HepG2 (cell line): ENCODE data around the gene DDIT4. TPM values are rescaled to one million over a fixed set of nuclear protein-coding genes. Genes with fewer than 3 reads are reported as not detected.

Source experiments
- DNMT3B ChIP-seq: conservative IDR thresholded peaks from 2 replicates; pipeline ENCODE4 v1.6.1; 2016; ENCODE audit warnings: missing biosample characterization, control low read depth
- GFI1 ChIP-seq: sonication (generic); formaldehyde crosslinking; IDR thresholded peaks from 2 replicates; pipeline ENCODE4 v1.5.0; 2020; ENCODE audit warnings: missing genetic modification reagents, mild to moderate bottlenecking, borderline replicate concordance
- KDM3A ChIP-seq: IDR thresholded peaks from 2 replicates; pipeline ENCODE4 v1.6.1; 2018; ENCODE audit warnings: low read depth, missing compliant biosample characterization
- KDM5A ChIP-seq: fragments of 200-600 bp; sonication (generic); IDR thresholded peaks from 2 replicates; pipeline ENCODE4 v1.7.0; 2018; ENCODE audit warnings: antibody characterized with exemption, mild to moderate bottlenecking, low read length, borderline replicate concordance
- SATB2 ChIP-seq: sonication (generic); formaldehyde crosslinking; IDR thresholded peaks from 2 replicates; pipeline ENCODE4 v1.5.0; 2020; ENCODE audit warnings: missing genetic modification reagents
- SMAD3 ChIP-seq: sonication (generic); formaldehyde crosslinking; IDR thresholded peaks from 2 replicates; pipeline ENCODE4 v1.4.0; 2020; ENCODE audit warnings: missing genetic modification reagents
- ZBTB8A ChIP-seq: sonication (generic); formaldehyde crosslinking; IDR thresholded peaks from 2 replicates; pipeline ENCODE4 v1.4.0; 2020; ENCODE audit warnings: mild to moderate bottlenecking, low read depth, missing genetic modification reagents, borderline replicate concordance
- ZNF225 ChIP-seq: sonication (generic); formaldehyde crosslinking; IDR thresholded peaks from 2 replicates; pipeline ENCODE4 v1.4.0; 2020; ENCODE audit warnings: mild to moderate bottlenecking, missing genetic modification reagents
- ZNF3 ChIP-seq: IDR thresholded peaks from 2 replicates; pipeline ENCODE4 v1.7.0; 2017; ENCODE audit warnings: inconsistent platforms
- ZNF430 ChIP-seq: sonication (generic); formaldehyde crosslinking; IDR thresholded peaks from 2 replicates; pipeline ENCODE4 v1.9.0; 2021; ENCODE audit warnings: mild to moderate bottlenecking, missing genetic modification reagents
- ZNF616 ChIP-seq: sonication (generic); formaldehyde crosslinking; IDR thresholded peaks from 2 replicates; pipeline ENCODE4 v1.5.0; 2020; ENCODE audit warnings: low read depth, mild to moderate bottlenecking, missing genetic modification reagents
- ZNF720 ChIP-seq: sonication (generic); formaldehyde crosslinking; IDR thresholded peaks from 2 replicates; pipeline ENCODE4 v1.4.0; 2020; ENCODE audit warnings: missing genetic modification reagents
- ZNF777 ChIP-seq: sonication (generic); formaldehyde crosslinking; IDR thresholded peaks from 2 replicates; pipeline ENCODE4 v1.4.0; 2020; ENCODE audit warnings: missing genetic modification reagents
- polyA plus RNA-seq, 8 experiments: library from polyadenylated mRNA; depleted of rRNA in 3 of 8; stranded (reverse) in 7 of 8; unstranded in 1 of 8; fragments of >200 nt; fragmentation: Illumina TruSeq in 4 of 8; extraction: Trizol in 4 of 8; gene quantifications; 2 replicates each; pipeline versions ENCODE4 v1.2.1 to v1.2.3, GENCODE V29; 2011 to 2016; ENCODE audit warnings: low read depth in 4 of 8, missing spikeins in 1 of 8, mixed read lengths in 1 of 8; ENCODE audit not compliant: insufficient read depth in 1 of 8
- total RNA-seq, 5 experiments: library from RNA; depleted of rRNA; stranded (reverse); fragments of >200 nt; fragmentation: Illumina TruSeq; extraction: Trizol; gene quantifications; 2 replicates each; pipeline ENCODE4 v1.2.3, GENCODE V29; 2016; ENCODE audit warnings: low read depth in 1 of 5
- TF ChIP-seq, protein P1 (sequence below): IDR thresholded peaks from 2 replicates; pipeline ENCODE4 v1.6.1; 2018; ENCODE audit warnings: missing genetic modification reagents, mild to moderate bottlenecking, missing compliant biosample characterization
- TF ChIP-seq, protein P2 (sequence below): IDR thresholded peaks from 2 replicates; pipeline ENCODE4 v1.6.1; 2016; ENCODE audit warnings: low read depth, control low read depth
- TF ChIP-seq, protein P3 (sequence below): IDR thresholded peaks from 2 replicates; pipeline ENCODE4 v1.6.1; 2016; ENCODE audit warnings: missing genetic modification reagents, missing compliant biosample characterization
- TF ChIP-seq, protein P4 (sequence below): sonication (generic); formaldehyde crosslinking; IDR thresholded peaks from 2 replicates; pipeline ENCODE4 v1.5.0; 2020; ENCODE audit warnings: mild to moderate bottlenecking, missing genetic modification reagents
- TF ChIP-seq, protein P5 (sequence below): sonication (generic); formaldehyde crosslinking; IDR thresholded peaks from 2 replicates; pipeline ENCODE4 v1.5.0; 2020; ENCODE audit warnings: missing genetic modification reagents
- TF ChIP-seq, protein P6 (sequence below), 2 experiments: sonication (generic) in 1 of 2; formaldehyde crosslinking in 1 of 2; IDR thresholded peaks; 2 replicates each; pipeline versions ENCODE4 v1.4.0 to v1.6.1; 2016 to 2020; ENCODE audit warnings: borderline replicate concordance in 1 of 2, low read depth in 1 of 2, mild to moderate bottlenecking in 1 of 2, missing genetic modification reagents in 1 of 2

The DDIT4 gene
- total and polyA plus RNA-seq, 2 of the 13 experiments (the other 11 are each of a cell fraction or from before 2014, with no cell fraction given) = 35.6 to 40.7 TPM

DNA sequence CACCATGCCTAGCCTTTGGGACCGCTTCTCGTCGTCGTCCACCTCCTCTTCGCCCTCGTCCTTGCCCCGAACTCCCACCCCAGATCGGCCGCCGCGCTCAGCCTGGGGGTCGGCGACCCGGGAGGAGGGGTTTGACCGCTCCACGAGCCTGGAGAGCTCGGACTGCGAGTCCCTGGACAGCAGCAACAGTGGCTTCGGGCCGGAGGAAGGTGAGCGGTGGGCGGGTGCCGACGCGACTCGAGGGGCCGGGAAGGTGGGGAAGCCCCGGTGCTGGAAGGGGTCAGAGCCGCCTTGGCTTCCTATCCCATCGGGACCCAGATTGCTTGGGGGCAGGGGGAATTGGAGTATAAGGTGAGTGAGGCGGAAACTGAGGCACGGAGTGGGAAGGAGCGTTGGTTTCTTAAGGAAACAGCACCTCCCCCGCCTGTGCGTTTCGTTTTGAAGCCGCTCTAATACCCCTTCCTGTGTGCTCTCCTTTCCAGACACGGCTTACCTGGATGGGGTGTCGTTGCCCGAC, 547 bp downstream of the DDIT4 start (continued):
- TF ChIP-seq KDM3A (CRISPR knock-in tag) (0 out of 2 replicates have a peak, but pooled peaks have one; percentile 60), ZNF225 (no peak), ZNF430 (CRISPR knock-in tag) (no peak), ZNF3 (CRISPR knock-in tag) (no peak), GFI1 (CRISPR knock-in tag) (0 out of 2 replicates have a peak, but pooled peaks have one; percentile 20), ZNF616 (CRISPR knock-in tag) (no peak), ZNF720 (CRISPR knock-in tag) (no peak), ZNF777 (CRISPR knock-in tag) (0 out of 2 replicates have a peak, but pooled peaks have one; percentile 8), KDM5A (no peak; the same call in 1 of the 2 replicates), DNMT3B (CRISPR knock-in tag) (no peak), ZBTB8A (CRISPR knock-in tag) (no peak), SMAD3 (CRISPR knock-in tag) (0 out of 2 replicates have a peak, but pooled peaks have one; percentile 1), SATB2 (CRISPR knock-in tag) (0 out of 2 replicates have a peak, but pooled peaks have one; percentile 0)
- TF ChIP-seq, protein P1, sequence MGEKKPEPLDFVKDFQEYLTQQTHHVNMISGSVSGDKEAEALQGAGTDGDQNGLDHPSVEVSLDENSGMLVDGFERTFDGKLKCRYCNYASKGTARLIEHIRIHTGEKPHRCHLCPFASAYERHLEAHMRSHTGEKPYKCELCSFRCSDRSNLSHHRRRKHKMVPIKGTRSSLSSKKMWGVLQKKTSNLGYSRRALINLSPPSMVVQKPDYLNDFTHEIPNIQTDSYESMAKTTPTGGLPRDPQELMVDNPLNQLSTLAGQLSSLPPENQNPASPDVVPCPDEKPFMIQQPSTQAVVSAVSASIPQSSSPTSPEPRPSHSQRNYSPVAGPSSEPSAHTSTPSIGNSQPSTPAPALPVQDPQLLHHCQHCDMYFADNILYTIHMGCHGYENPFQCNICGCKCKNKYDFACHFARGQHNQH = no peak
- TF ChIP-seq, protein P2, sequence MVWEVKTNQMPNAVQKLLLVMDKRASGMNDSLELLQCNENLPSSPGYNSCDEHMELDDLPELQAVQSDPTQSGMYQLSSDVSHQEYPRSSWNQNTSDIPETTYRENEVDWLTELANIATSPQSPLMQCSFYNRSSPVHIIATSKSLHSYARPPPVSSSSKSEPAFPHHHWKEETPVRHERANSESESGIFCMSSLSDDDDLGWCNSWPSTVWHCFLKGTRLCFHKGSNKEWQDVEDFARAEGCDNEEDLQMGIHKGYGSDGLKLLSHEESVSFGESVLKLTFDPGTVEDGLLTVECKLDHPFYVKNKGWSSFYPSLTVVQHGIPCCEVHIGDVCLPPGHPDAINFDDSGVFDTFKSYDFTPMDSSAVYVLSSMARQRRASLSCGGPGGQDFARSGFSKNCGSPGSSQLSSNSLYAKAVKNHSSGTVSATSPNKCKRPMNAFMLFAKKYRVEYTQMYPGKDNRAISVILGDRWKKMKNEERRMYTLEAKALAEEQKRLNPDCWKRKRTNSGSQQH = 0 out of 2 replicates have a peak, but pooled peaks have one; percentile 18
- TF ChIP-seq, protein P3, sequence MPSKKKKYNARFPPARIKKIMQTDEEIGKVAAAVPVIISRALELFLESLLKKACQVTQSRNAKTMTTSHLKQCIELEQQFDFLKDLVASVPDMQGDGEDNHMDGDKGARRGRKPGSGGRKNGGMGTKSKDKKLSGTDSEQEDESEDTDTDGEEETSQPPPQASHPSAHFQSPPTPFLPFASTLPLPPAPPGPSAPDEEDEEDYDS (CRISPR knock-in tag) = no peak
- TF ChIP-seq, protein P4, sequence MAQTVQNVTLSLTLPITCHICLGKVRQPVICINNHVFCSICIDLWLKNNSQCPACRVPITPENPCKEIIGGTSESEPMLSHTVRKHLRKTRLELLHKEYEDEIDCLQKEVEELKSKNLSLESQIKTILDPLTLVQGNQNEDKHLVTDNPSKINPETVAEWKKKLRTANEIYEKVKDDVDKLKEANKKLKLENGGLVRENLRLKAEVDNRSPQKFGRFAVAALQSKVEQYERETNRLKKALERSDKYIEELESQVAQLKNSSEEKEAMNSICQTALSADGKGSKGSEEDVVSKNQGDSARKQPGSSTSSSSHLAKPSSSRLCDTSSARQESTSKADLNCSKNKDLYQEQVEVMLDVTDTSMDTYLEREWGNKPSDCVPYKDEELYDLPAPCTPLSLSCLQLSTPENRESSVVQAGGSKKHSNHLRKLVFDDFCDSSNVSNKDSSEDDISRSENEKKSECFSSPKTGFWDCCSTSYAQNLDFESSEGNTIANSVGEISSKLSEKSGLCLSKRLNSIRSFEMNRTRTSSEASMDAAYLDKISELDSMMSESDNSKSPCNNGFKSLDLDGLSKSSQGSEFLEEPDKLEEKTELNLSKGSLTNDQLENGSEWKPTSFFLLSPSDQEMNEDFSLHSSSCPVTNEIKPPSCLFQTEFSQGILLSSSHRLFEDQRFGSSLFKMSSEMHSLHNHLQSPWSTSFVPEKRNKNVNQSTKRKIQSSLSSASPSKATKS (CRISPR knock-in tag) = 0 out of 2 replicates have a peak, but pooled peaks have one; percentile 85
- TF ChIP-seq, protein P5, sequence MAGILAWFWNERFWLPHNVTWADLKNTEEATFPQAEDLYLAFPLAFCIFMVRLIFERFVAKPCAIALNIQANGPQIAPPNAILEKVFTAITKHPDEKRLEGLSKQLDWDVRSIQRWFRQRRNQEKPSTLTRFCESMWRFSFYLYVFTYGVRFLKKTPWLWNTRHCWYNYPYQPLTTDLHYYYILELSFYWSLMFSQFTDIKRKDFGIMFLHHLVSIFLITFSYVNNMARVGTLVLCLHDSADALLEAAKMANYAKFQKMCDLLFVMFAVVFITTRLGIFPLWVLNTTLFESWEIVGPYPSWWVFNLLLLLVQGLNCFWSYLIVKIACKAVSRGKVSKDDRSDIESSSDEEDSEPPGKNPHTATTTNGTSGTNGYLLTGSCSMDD = no peak
- TF ChIP-seq, protein P6, sequence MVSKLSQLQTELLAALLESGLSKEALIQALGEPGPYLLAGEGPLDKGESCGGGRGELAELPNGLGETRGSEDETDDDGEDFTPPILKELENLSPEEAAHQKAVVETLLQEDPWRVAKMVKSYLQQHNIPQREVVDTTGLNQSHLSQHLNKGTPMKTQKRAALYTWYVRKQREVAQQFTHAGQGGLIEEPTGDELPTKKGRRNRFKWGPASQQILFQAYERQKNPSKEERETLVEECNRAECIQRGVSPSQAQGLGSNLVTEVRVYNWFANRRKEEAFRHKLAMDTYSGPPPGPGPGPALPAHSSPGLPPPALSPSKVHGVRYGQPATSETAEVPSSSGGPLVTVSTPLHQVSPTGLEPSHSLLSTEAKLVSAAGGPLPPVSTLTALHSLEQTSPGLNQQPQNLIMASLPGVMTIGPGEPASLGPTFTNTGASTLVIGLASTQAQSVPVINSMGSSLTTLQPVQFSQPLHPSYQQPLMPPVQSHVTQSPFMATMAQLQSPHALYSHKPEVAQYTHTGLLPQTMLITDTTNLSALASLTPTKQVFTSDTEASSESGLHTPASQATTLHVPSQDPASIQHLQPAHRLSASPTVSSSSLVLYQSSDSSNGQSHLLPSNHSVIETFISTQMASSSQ (IDR thresholded peaks at IDR 0.05; ENCODE audit: low read depth) = no peak
- TF ChIP-seq, protein P6 (CRISPR knock-in tag; IDR thresholded peaks at IDR 0.05; ENCODE audit: borderline replicate concordance) = no peak
